ENCODE data around the gene RGS14.

DNA sequence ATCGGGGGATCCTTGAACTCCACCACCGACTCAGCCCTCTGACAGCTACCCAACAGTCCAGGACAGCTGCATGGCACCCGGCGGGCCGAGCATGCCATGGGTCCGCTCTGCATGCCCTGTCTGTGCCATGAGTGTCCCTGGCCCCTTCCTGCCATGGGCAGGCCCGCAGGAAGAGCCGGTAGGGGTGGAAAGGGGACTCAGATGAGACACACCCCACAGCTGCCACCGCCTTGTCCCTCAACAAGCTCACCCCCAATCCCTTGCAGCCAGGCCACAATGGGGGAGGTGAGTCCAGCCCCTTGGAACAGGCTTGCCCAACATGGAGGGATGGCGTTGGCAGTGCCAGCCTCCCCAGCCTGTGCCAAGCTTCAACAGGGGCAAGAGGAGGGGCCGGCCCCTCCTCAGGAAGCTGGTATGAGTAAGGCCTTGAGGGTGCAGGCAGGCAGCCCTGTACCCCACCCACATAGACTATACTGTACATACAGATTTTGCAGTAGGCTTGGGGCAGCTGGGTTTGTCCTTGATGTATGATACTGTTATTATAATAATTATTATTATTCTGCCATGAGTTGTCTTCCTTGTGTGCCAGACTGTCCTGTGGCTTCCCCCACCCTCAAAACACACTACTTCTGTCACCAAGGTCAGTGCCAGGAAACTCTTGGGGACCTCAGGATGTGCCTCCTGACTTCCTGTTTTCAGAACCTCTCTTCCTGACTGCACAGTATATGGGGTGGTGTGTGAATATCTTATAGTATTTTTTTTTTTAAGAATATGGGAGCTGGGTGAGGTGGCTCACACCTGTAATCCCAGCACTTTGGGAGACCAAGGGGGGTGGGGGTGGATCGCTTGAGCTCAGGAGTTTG lies 14.5 kb downstream of the RGS14 start:
- TF ChIP-seq, protein P1, sequence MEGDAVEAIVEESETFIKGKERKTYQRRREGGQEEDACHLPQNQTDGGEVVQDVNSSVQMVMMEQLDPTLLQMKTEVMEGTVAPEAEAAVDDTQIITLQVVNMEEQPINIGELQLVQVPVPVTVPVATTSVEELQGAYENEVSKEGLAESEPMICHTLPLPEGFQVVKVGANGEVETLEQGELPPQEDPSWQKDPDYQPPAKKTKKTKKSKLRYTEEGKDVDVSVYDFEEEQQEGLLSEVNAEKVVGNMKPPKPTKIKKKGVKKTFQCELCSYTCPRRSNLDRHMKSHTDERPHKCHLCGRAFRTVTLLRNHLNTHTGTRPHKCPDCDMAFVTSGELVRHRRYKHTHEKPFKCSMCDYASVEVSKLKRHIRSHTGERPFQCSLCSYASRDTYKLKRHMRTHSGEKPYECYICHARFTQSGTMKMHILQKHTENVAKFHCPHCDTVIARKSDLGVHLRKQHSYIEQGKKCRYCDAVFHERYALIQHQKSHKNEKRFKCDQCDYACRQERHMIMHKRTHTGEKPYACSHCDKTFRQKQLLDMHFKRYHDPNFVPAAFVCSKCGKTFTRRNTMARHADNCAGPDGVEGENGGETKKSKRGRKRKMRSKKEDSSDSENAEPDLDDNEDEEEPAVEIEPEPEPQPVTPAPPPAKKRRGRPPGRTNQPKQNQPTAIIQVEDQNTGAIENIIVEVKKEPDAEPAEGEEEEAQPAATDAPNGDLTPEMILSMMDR (IDR thresholded peaks at IDR 0.05), result no peak
- no peak for TF ChIP-seq POLR2A (IDR thresholded peaks at IDR 0.05)

Measured in lower leg skin (tissue), 3 donors.